Measurements from ENCODE around the gene BEST3. TPM values are rescaled to one million over a fixed set of nuclear protein-coding genes. Genes with fewer than 3 reads are reported as not detected.

BEST3 gene
- total RNA-seq: not detected

GRCh38 chr12:69698769-69699540, at the start of gene BEST3:
BEST3 (minus strand) TSS chr12:69699303; CDS start chr12:69697798, 1,505 bp downstream.
- no peak for DNase-seq

- no peak for DNase-seq
These were observed 45.0 kb upstream of the BEST3 start for GRCh38 chr12:69744109-69744508.

GRCh38 chr12:69739287-69740191, 40.4 kb upstream of the BEST3 start:
- DNase-seq: peak; percentile 66

GRCh38 chr12:69738351-69739286, 39.5 kb upstream of the BEST3 start, which contains the start of gene RAB3IP:
RAB3IP (plus strand) TSS chr12:69738860; CDS start chr12:69755409, 16,549 bp downstream.
- peak; percentile 86 for DNase-seq

- DNase-seq: no peak
These were observed 34.5 kb upstream of the BEST3 start for GRCh38 chr12:69733638-69734037.

- DNase-seq: no peak
These were observed 33.0 kb upstream of the BEST3 start for GRCh38 chr12:69732088-69732487.

GRCh38 chr12:69726922-69727321, 27.8 kb upstream of the BEST3 start:
- no peak for DNase-seq

GRCh38 chr12:69720750-69721149, 21.6 kb upstream of the BEST3 start:
- DNase-seq: no peak

- no peak for DNase-seq
These were observed 20.5 kb upstream of the BEST3 start for GRCh38 chr12:69719336-69720316.

GRCh38 chr12:69714542-69714941, 15.4 kb upstream of the BEST3 start:
- DNase-seq: no peak

GRCh38 chr12:69712826-69713225, 13.7 kb upstream of the BEST3 start:
- no peak for DNase-seq

GRCh38 chr12:69708649-69709048, 9.5 kb upstream of the BEST3 start:
- DNase-seq: no peak

GRCh38 chr12:69704357-69704756, 5.3 kb upstream of the BEST3 start:
- no peak for DNase-seq

GRCh38 chr12:69703146-69703642, 4.1 kb upstream of the BEST3 start:
- no peak for DNase-seq

GRCh38 chr12:69701826-69702225, 2.7 kb upstream of the BEST3 start:
- no peak for DNase-seq

- no peak for DNase-seq
These were observed 1.0 kb downstream of the BEST3 start for GRCh38 chr12:69698054-69698453.

GRCh38 chr12:69694123-69694522, 5.0 kb downstream of the BEST3 start:
- DNase-seq: no peak

- no peak for DNase-seq
These were observed 9.5 kb downstream of the BEST3 start for GRCh38 chr12:69689638-69690037.

GRCh38 chr12:69688471-69689427, 10.4 kb downstream of the BEST3 start:
- DNase-seq: no peak

GRCh38 chr12:69688021-69688420, 11.1 kb downstream of the BEST3 start:
- no peak for DNase-seq
